ENCODE data around the gene ZIC3. TPM values are rescaled to one million over a fixed set of nuclear protein-coding genes. Genes with fewer than 3 reads are reported as not detected.

ZIC3 gene
- total and polyA plus RNA-seq, 3 donors from 2014 or later: 1.3 to 1.5 (median 1.5) TPM

GRCh38 chrX:137574102-137574783 lies 8.3 kb downstream of the ZIC3 start:
- peak overlapping the region; percentile 32 to 43 for H3K4me3 ChIP-seq
- H3K36me3 ChIP-seq (ENCODE audit: low read depth, missing control alignments): no peaks in the 10 kb centered on the region
- no peaks in the 10 kb centered on the region for H3K27me3 ChIP-seq
- no peak for DNase-seq
- no peaks in the 10 kb centered on the region for H3K9me3 ChIP-seq
- TF ChIP-seq POLR2A (IDR thresholded peaks at IDR 0.05): no peak
- TF ChIP-seq, protein P1, sequence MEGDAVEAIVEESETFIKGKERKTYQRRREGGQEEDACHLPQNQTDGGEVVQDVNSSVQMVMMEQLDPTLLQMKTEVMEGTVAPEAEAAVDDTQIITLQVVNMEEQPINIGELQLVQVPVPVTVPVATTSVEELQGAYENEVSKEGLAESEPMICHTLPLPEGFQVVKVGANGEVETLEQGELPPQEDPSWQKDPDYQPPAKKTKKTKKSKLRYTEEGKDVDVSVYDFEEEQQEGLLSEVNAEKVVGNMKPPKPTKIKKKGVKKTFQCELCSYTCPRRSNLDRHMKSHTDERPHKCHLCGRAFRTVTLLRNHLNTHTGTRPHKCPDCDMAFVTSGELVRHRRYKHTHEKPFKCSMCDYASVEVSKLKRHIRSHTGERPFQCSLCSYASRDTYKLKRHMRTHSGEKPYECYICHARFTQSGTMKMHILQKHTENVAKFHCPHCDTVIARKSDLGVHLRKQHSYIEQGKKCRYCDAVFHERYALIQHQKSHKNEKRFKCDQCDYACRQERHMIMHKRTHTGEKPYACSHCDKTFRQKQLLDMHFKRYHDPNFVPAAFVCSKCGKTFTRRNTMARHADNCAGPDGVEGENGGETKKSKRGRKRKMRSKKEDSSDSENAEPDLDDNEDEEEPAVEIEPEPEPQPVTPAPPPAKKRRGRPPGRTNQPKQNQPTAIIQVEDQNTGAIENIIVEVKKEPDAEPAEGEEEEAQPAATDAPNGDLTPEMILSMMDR (IDR thresholded peaks at IDR 0.05): no peak
- H3K27ac ChIP-seq: peak overlapping the region in 1 of 2 donors; percentile 24
- WGBS, 2 donors: 0 to 2% methylated on average over 3 to 35 of the region's 67 CpGs
- no peaks in the 10 kb centered on the region for H3K4me1 ChIP-seq
- intact Hi-C loops (cut with DNase I; ENCODE audit: low total_unique reads): no loop called here

DNA sequence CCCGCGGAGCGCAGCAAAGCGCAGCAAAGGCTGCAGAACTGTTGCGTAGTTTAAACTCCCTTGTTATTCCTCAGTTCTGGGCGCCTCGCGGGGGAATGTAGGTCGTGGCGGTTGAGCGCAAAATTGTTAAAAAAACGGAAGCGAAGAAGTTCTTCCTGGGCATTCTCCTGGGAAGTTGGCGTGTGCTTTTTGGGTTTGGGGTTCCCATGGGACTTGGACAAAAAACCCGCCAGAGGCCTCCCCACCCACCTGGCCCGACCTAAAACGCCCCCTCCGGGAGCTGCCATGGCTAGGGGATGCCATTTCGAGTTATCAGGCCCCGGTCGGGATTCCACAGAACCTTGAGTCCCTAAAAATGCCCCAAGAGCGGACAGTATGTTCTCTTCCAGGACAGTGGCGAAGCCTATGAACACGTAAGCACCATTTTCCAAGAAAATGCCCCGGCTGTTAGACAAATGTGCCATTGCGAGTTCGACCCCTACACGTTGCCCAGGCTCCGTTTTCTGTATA lies 8.9 kb downstream of the ZIC3 start:
- Histone ChIP-seq H3K4me1 (no peaks in the 10 kb centered on the region), H3K9me3 (no peaks in the 10 kb centered on the region), H3K27ac (peak overlapping the region in 1 of 2 donors; percentile 24), H3K27me3 (no peaks in the 10 kb centered on the region), H3K4me3 (peak overlapping the region; percentile 32 to 43), H3K36me3 (ENCODE audit: low read depth, missing control alignments) (no peaks in the 10 kb centered on the region)
- intact Hi-C loops (cut with DNase I; ENCODE audit: low total_unique reads): no loop called here
- TF ChIP-seq, protein P1 (IDR thresholded peaks at IDR 0.05): no peak
- TF ChIP-seq POLR2A (IDR thresholded peaks at IDR 0.05): no peak
- WGBS, 2 donors: 1 to 6% methylated on average over 13 to 29 of the region's 29 CpGs
- DNase-seq: no peak

- TF ChIP-seq POLR2A (IDR thresholded peaks at IDR 0.05): no peak
- TF ChIP-seq, protein P1 (IDR thresholded peaks at IDR 0.05): no peak
- no peak overlapping the region for H3K4me3 ChIP-seq
- H3K36me3 ChIP-seq (ENCODE audit: low read depth, missing control alignments): no peaks in the 10 kb centered on the region
- H3K4me1 ChIP-seq: no peaks in the 10 kb centered on the region
- intact Hi-C loops (cut with DNase I; ENCODE audit: low total_unique reads): no loop called here
- H3K9me3 ChIP-seq: no peaks in the 10 kb centered on the region
- DNase-seq: no peak
- 9 to 10% methylated on average over 13 of the region's 13 CpGs for WGBS, 2 donors
- H3K27me3 ChIP-seq: no peaks in the 10 kb centered on the region
- H3K27ac ChIP-seq: no peak overlapping the region
Observed at GRCh38 chrX:137575596-137576255, 9.8 kb downstream of the ZIC3 start.

- Histone ChIP-seq H3K9me3 (no peaks in the 10 kb centered on the region), H3K27ac (no peak overlapping the region), H3K4me3 (no peak overlapping the region), H3K27me3 (no peaks in the 10 kb centered on the region), H3K4me1 (no peaks in the 10 kb centered on the region), H3K36me3 (ENCODE audit: low read depth, missing control alignments) (no peaks in the 10 kb centered on the region)
- intact Hi-C loops (cut with DNase I; ENCODE audit: low total_unique reads): no loop called here
- no peak for DNase-seq
- 52 to 71% methylated on average over 2 of the region's 2 CpGs for WGBS, 2 donors
- TF ChIP-seq, protein P1 (IDR thresholded peaks at IDR 0.05): no peak
- TF ChIP-seq POLR2A (IDR thresholded peaks at IDR 0.05): no peak
Observed at GRCh38 chrX:137587151-137587550, 21.2 kb downstream of the ZIC3 start.
